CD14-positive monocyte (primary cell): ENCODE measurements around the gene PPP1R16B. TPM values are rescaled to one million over a fixed set of nuclear protein-coding genes. Genes with fewer than 3 reads are reported as not detected.

ENCODE experiments used
- DNase-seq, 3 donors: peaks; one replicate each; pipeline ENCODE4 v3.0.0-alpha.2; 2011 to 2022
- H2AFZ ChIP-seq: 2 replicates; pipeline ENCODE4 v1.6.0; 2012; ENCODE audit warnings: mild to moderate bottlenecking, low read depth, low read length, inconsistent platforms; ENCODE audit not compliant: insufficient read depth, poor library complexity, severe bottlenecking
- H3K27ac ChIP-seq, 2 donors: 1 replicate in 1 of 2; 2 replicates in 1 of 2; pipeline ENCODE4 v1.5.1; 2012 to 2013; ENCODE audit warnings: low read length in 2 of 2, control low read depth in 1 of 2, inconsistent platforms in 1 of 2, low read depth in 1 of 2, mild to moderate bottlenecking in 1 of 2
- H3K27me3 ChIP-seq, 2 donors: one replicate each; pipeline versions ENCODE4 v1.6.0 to v1.6.1; 2011 to 2013; ENCODE audit warnings: low read length in 2 of 2; ENCODE audit not compliant: control insufficient read depth in 2 of 2, insufficient read depth in 2 of 2
- H3K36me3 ChIP-seq, 2 donors: replicated peaks in 1 of 2; 1 replicate in 1 of 2; 2 replicates in 1 of 2; pipeline versions ENCODE4 v1.5.1 to v1.6.1; 2012 to 2013; ENCODE audit warnings: low read length in 2 of 2, control low read depth in 1 of 2, inconsistent platforms in 1 of 2, mild to moderate bottlenecking in 1 of 2; ENCODE audit not compliant: insufficient read depth in 2 of 2, control insufficient read depth in 1 of 2
- H3K4me1 ChIP-seq, 2 donors: 1 replicate in 1 of 2; 2 replicates in 1 of 2; pipeline versions ENCODE4 v1.5.1 to v1.6.1; 2012 to 2013; ENCODE audit warnings: low read length in 2 of 2, control low read depth in 1 of 2, inconsistent platforms in 1 of 2, mild to moderate bottlenecking in 1 of 2, moderate library complexity in 1 of 2; ENCODE audit not compliant: insufficient read depth in 2 of 2, control insufficient read depth in 1 of 2
- H3K4me2 ChIP-seq: replicated peaks from 2 replicates; pipeline ENCODE3; 2012; ENCODE audit warnings: low read length, moderate library complexity, mild to moderate bottlenecking; ENCODE audit not compliant: poor library complexity, severe bottlenecking; ENCODE audit errors: extremely low read depth
- H3K4me3 ChIP-seq, 3 experiments: fragments of 200-600 bp in 1 of 3; sonication (generic) in 1 of 3; replicated peaks in 1 of 3; 1 replicate in 2 of 3; 2 replicates in 1 of 3; pipeline ENCODE4 v1.5.1; 2011 to 2013; ENCODE audit warnings: low read length in 3 of 3, mild to moderate bottlenecking in 3 of 3, control low read depth in 2 of 3, low read depth in 2 of 3, inconsistent platforms in 1 of 3, moderate library complexity in 1 of 3
- H3K79me2 ChIP-seq: 2 replicates; pipeline ENCODE4 v1.6.0; 2012; ENCODE audit warnings: mild to moderate bottlenecking, control low read depth, inconsistent platforms, low read length, moderate library complexity; ENCODE audit not compliant: insufficient read depth
- H3K9ac ChIP-seq: 2 replicates; pipeline ENCODE4 v1.6.0; 2017; ENCODE audit warnings: low read length, mild to moderate bottlenecking; ENCODE audit not compliant: insufficient read depth, poor library complexity, severe bottlenecking
- H3K9me3 ChIP-seq, 2 donors: replicated peaks in 1 of 2; 1 replicate in 1 of 2; 2 replicates in 1 of 2; pipeline versions ENCODE4 v1.5.1 to v1.6.1; 2012 to 2013; ENCODE audit warnings: low read length in 2 of 2, control low read depth in 1 of 2; ENCODE audit not compliant: control insufficient read depth in 1 of 2, insufficient read depth in 1 of 2
- H4K20me1 ChIP-seq: 2 replicates; pipeline ENCODE4 v1.6.0; 2012; ENCODE audit warnings: mild to moderate bottlenecking, low read length, control low read depth, moderate library complexity; ENCODE audit not compliant: insufficient read depth
- H3K27ac Mint-ChIP-seq, 7 donors: one replicate each; pipeline ENCODE4 v1.8.0; 2020; ENCODE audit warnings: mild to moderate bottlenecking in 7 of 7, mixed read lengths in 7 of 7, moderate library complexity in 6 of 7, inconsistent platforms in 2 of 7
- H3K27me3 Mint-ChIP-seq, 3 donors: one replicate each; pipeline ENCODE4 v1.8.0; 2021 to 2022; ENCODE audit warnings: low read depth in 3 of 3, mild to moderate bottlenecking in 3 of 3, mixed read lengths in 3 of 3, moderate library complexity in 3 of 3, inconsistent platforms in 1 of 3
- H3K36me3 Mint-ChIP-seq, 2 donors: one replicate each; pipeline ENCODE4 v1.8.0; 2020; ENCODE audit warnings: mixed read lengths in 2 of 2, inconsistent platforms in 1 of 2, mild to moderate bottlenecking in 1 of 2
- H3K4me1 Mint-ChIP-seq: one replicate; pipeline ENCODE4 v1.8.0; 2020; ENCODE audit warnings: mild to moderate bottlenecking, mixed read lengths
- H3K4me3 Mint-ChIP-seq, 2 donors: one replicate each; pipeline ENCODE4 v1.8.0; 2020; ENCODE audit warnings: mild to moderate bottlenecking in 2 of 2, mixed read lengths in 2 of 2, moderate library complexity in 1 of 2
- H3K9me3 Mint-ChIP-seq, 7 donors: one replicate each; pipeline ENCODE4 v1.8.0; 2020 to 2022; ENCODE audit warnings: mixed read lengths in 7 of 7, mild to moderate bottlenecking in 6 of 7, moderate library complexity in 6 of 7, inconsistent platforms in 2 of 7
- CTCF ChIP-seq: fragments of 200-600 bp; IDR thresholded peaks from one replicate; pipeline ENCODE4 v1.8.0; 2022; ENCODE audit warnings: antibody characterized with exemption, mild to moderate bottlenecking
- WGBS: methylation state at CpG from one replicate; pipeline ENCODE4 v1.1.5; 2013; ENCODE audit warnings: missing lambda C conversion rate; ENCODE audit not compliant: insufficient coverage; 5-methylcytosine and 5-hydroxymethylcytosine counted together
- intact Hi-C, 2 donors: fragments of 100-400 bp; cut with micrococcal nuclease; formaldehyde crosslinking; loops; one replicate each; pipeline versions ENCODE4 v1.15.0 to v1.15.1; 2023
- polyA plus RNA-seq, 3 donors: library from polyadenylated mRNA; depleted of rRNA in 1 of 3; unstranded in 2 of 3; stranded (reverse) in 1 of 3; fragments of 300-500 nt in 2 of 3; fragments of >200 nt in 1 of 3; fragmentation: Illumina TruSeq in 2 of 3; gene quantifications; 1 replicate in 2 of 3; 2 replicates in 1 of 3; pipeline ENCODE4 v1.2.3, GENCODE V29; 2012 to 2021

PPP1R16B gene
- polyA plus RNA-seq, 3 donors, result 1.1 to 4.4 (median 1.4) TPM

GRCh38 chr20:38962928-38963401 is 157.5 kb downstream of the PPP1R16B start:
- peaks cover 2 to 27% of the 10 kb centered on the region in 2 donors for H3K36me3 ChIP-seq
- peak; percentile 7 to 38 (median 19) for DNase-seq
- H3K27ac ChIP-seq, result peak overlapping the region; percentile 71 to 95
- H3K9me3 Mint-ChIP-seq, result no peaks in the 10 kb centered on the region
- H3K27me3 Mint-ChIP-seq, result no peaks in the 10 kb centered on the region
- H3K4me2 ChIP-seq, result peak overlapping the region; percentile 99
- no peak for TF ChIP-seq CTCF
- peaks cover 15% of the 10 kb centered on the region for H4K20me1 ChIP-seq
- peaks cover 14 to 23% of the 10 kb centered on the region in 2 donors for H3K4me1 ChIP-seq
- H3K4me3 Mint-ChIP-seq, result peak overlapping the region; percentile 90 to 94
- intact Hi-C loops, result loop anchor here (2.0 to 5.0 kb wide), 2 partner anchors 36 kb away; partner anchors contain the start of gene FAM83D (in 2 of the 2)
- peaks cover 55% of the 10 kb centered on the region for H3K79me2 ChIP-seq
- H3K9ac ChIP-seq, result peak overlapping the region; percentile 93
- H3K4me1 Mint-ChIP-seq, result peaks cover 15% of the 10 kb centered on the region
- peak overlapping the region; percentile 89 to 95 (median 92) for H3K27ac Mint-ChIP-seq
- H2AFZ ChIP-seq, result peak overlapping the region; percentile 100
- no peaks in the 10 kb centered on the region for H3K9me3 ChIP-seq
- no CpG with 5 or more reads among the region's 5 CpGs for WGBS
- H3K4me3 ChIP-seq, result peak overlapping the region; percentile 75 to 99 (median 91)
- H3K27me3 ChIP-seq, result no peaks in the 10 kb centered on the region
- peaks cover 12 to 20% of the 10 kb centered on the region in 2 donors for H3K36me3 Mint-ChIP-seq

- Histone ChIP-seq H4K20me1 (peaks cover 21% of the 10 kb centered on the region), H3K4me2 (peak overlapping the region; percentile 99), H3K79me2 (peaks cover 57% of the 10 kb centered on the region), H3K9me3 (no peaks in the 10 kb centered on the region), H3K36me3 (peaks cover 9 to 34% of the 10 kb centered on the region in 2 donors), H3K4me1 (peaks cover 14 to 23% of the 10 kb centered on the region in 2 donors), H3K27me3 (no peaks in the 10 kb centered on the region), H3K9ac (no peak overlapping the region), H2AFZ (no peak overlapping the region), H3K4me3 (no peak overlapping the region), H3K27ac (no peak overlapping the region)
- Mint-ChIP-seq H3K4me1 (peaks cover 15% of the 10 kb centered on the region), H3K27ac (no peak overlapping the region), H3K4me3 (no peak overlapping the region), H3K36me3 (peaks cover 14 to 25% of the 10 kb centered on the region in 2 donors), H3K27me3 (no peaks in the 10 kb centered on the region), H3K9me3 (no peaks in the 10 kb centered on the region)
- no peak for DNase-seq
- intact Hi-C loops, result loop anchor here (2.0 to 5.0 kb wide), 2 partner anchors 36 to 37 kb away; partner anchors contain the start of gene FAM83D (in 2 of the 2)
- no peak for TF ChIP-seq CTCF
Observed at GRCh38 chr20:38963745-38964144, 158.2 kb downstream of the PPP1R16B start.
